Epithelial cell of proximal tubule (primary cell): ENCODE measurements around the gene PQBP1. TPM values are rescaled to one million over a fixed set of nuclear protein-coding genes. Genes with fewer than 3 reads are reported as not detected.
"Not testable (repeated sequence)": the region's sequence is repeated elsewhere in the genome, so short reads cannot be mapped to it uniquely, and the experiment has no call there.

ENCODE experiments used
- DNase-seq: peaks from one replicate; pipeline ENCODE4 v3.0.0-alpha.2; 2011; ENCODE audit warnings: low read depth
- H3K4me3 ChIP-seq: 2 replicates; pipeline ENCODE4 v1.5.1; 2011; ENCODE audit warnings: low read depth, mild to moderate bottlenecking, low read length
- total RNA-seq: library from RNA; depleted of rRNA; stranded (reverse); fragments of >200 nt; gene quantifications from 2 replicates; pipeline ENCODE4 v1.2.3, GENCODE V29; 2015
- TF ChIP-seq, protein P1 (sequence below): conservative IDR thresholded peaks from 2 replicates; pipeline ENCODE4 v1.5.1; 2012; ENCODE audit warnings: low read depth, mild to moderate bottlenecking, low read length

The PQBP1 gene, protein sequence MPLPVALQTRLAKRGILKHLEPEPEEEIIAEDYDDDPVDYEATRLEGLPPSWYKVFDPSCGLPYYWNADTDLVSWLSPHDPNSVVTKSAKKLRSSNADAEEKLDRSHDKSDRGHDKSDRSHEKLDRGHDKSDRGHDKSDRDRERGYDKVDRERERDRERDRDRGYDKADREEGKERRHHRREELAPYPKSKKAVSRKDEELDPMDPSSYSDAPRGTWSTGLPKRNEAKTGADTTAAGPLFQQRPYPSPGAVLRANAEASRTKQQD
- 84.6 and 86.0 TPM in 2 replicates for total RNA-seq

DNA sequence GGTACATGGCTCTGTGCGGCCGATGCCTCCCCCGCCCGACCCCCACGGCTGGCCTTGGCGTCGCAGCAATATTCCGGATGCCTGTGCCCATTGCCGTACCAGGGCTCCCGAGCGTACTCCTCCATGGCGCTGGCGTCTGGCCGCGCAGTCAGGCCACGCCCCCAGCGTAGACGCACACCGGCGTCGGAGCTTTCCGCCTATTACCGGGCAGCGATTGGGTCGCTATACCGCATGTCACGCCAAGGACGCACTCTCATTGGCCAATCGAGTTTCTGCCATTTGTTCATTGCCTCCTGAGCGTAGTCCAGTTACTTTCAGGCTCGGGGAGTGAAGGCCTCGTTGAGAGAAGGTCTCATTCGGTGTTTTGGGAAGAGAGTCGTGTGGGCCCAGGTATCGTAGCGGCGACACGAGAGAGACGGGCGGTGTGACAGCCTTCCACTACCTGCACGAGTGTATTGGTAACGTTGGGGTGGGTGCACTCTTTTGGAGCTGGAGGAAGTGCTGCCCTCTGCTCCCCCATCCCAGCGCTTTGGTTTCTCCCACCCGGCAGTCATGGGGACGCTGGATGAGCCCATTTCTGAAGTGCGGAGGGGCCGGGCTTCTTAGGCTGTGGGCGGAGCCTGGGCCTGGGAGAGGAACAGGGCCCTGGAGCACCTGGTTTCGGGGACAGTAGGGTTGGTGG lies at the start of gene PQBP1, which contains the start of gene TIMM17B:
PQBP1 (plus strand) TSS at position 306 of the 682 bp plus-strand sequence. CDS start 580 bp downstream, outside the sequence.
TIMM17B (minus strand) TSS at position 144 of the 682 bp plus-strand sequence; CDS start at position 125, 19 bp downstream.
- peak; percentile 76 for DNase-seq
- H3K4me3 ChIP-seq = peak within 1 kb of the TSS; percentile 85
- TF ChIP-seq, protein P1, sequence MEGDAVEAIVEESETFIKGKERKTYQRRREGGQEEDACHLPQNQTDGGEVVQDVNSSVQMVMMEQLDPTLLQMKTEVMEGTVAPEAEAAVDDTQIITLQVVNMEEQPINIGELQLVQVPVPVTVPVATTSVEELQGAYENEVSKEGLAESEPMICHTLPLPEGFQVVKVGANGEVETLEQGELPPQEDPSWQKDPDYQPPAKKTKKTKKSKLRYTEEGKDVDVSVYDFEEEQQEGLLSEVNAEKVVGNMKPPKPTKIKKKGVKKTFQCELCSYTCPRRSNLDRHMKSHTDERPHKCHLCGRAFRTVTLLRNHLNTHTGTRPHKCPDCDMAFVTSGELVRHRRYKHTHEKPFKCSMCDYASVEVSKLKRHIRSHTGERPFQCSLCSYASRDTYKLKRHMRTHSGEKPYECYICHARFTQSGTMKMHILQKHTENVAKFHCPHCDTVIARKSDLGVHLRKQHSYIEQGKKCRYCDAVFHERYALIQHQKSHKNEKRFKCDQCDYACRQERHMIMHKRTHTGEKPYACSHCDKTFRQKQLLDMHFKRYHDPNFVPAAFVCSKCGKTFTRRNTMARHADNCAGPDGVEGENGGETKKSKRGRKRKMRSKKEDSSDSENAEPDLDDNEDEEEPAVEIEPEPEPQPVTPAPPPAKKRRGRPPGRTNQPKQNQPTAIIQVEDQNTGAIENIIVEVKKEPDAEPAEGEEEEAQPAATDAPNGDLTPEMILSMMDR = no peak

DNA sequence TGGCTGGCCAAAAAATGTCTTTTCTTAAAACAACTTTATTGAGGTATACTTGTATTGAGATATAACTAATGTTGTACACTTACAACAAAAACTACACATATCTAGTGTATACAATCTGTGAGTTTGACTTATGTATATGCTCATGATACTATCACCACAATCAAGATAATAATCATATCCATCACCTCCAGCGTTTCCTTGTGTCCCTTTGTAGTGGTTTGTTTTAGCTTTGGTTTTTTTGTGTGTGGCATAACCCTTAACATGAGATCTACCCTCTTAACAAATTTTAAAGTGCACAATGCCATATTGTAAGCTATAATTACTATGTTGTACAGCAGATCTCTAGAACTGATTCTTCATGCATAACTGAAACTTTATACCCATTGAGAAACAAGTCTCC lies 48.9 kb upstream of the PQBP1 start:
- DNase-seq = no peak
- no peak overlapping the region for H3K4me3 ChIP-seq
- TF ChIP-seq, protein P1 = no peak

DNA sequence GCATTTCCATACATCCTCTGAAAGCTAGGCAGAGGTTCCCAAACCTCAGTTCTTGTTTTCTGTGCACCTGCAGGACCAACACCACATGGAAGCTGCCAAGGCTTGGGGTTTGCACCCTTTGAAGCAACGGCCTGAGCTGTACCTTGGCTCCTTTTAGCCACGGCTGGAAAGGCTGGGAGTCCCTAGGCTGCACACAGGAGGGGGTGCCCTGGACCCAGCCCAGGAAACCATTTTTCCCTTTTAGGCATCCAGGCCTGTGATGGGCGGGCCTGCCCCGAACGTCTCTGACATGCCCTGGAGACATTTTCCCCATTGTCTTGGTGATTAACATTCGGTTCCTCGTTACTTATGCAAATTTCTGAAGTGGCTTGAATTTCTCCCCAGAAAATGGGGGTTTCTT lies 44.9 kb upstream of the PQBP1 start:
- no peak for DNase-seq
- TF ChIP-seq, protein P1 = no peak
- H3K4me3 ChIP-seq = no peak overlapping the region

DNA sequence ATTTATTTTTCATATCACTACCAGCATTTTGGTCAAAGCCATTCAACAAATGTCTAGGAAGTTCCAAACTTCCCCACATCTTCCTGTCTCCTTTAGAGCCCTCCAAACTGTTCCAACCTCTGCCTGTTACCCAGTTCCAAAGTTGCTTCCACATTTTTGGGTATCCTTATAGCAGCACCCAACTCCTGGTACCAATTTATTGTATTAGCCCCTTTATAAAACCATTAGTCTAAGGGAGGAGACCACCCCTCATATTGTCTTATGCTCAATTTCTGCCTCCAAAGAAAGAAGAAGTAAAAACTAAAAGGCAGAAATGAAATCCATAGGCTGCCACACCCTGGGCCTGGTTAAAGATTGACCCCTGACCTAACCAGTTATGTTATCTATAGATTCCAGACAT lies 44.2 kb upstream of the PQBP1 start:
- not testable (repeated sequence) for H3K4me3 ChIP-seq, DNase-seq

DNA sequence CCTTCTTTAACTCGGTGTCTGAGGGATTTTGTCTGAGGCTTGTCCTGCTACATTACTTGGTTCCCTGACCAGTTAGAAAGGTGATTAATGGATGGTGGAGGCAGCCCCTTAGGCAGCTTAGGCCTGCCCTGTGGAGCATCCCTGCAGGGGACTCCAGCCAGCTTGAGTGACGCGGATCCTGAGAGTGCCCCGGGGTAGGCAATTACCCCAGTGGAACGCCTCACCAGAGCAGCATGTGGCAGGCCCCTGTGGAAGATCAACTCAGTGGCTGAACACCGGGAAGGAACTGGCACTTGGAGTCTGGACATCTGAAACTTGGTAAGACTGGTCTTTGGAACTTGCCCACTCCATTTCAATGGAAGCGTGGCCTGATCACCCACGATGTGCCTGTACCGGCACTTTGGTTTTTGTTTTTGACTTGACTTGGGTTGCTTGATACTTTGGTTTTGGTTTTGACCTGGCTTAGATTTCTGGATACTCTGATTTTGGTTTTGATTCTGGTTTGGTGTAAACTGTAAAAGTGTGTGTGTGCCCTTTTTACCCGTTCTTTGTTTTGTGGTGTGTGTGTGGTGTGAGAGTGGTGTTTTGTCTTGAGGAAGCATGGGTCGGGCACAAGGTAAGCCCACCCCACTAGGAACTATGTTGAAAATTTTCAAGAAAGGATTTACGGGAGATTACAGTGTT lies 43.5 kb upstream of the PQBP1 start:
- not testable (repeated sequence) for H3K4me3 ChIP-seq, DNase-seq

DNA sequence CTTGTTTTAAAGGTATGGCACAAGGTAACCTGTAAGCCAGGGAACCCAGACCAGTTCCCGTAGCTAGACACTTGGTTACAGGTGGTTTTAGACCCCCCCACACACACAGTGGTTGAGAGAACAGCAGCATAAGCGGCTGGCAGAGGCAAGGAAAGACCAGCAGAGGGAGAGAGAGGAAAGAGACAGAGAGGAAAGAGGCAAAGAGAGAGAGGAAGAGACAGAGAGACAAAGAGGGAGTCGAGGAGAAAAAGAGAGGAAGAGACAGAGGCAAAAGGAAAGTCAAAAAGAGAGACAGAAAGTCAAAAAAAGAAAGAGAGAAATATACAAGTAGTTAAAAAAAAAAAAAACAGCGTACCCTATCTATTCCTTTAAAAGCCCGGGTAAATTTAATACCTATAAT lies 42.8 kb upstream of the PQBP1 start:
- TF ChIP-seq, protein P1 = peak; percentile 55
- DNase-seq = no peak
- no peak overlapping the region for H3K4me3 ChIP-seq

DNA sequence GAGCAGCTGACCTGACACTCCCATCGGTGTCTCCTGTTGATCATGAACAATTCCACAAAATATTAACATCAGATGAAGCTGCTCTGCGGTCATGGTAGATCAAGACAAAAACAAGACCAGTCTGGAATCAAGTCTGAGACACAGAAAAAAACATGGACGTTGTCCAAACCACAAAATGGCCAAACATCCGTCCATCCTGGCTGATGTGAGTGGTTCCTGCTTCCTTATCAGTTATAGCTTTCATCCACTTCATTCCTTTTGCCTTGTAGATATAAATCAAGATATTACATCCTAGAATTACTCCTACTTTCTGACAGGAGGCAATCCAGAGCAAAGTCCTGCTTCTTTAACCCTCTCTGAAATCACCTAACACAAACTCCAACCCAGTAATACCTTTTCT lies 33.5 kb upstream of the PQBP1 start:
- TF ChIP-seq, protein P1 = no peak
- DNase-seq = no peak
- H3K4me3 ChIP-seq = no peak overlapping the region

DNA sequence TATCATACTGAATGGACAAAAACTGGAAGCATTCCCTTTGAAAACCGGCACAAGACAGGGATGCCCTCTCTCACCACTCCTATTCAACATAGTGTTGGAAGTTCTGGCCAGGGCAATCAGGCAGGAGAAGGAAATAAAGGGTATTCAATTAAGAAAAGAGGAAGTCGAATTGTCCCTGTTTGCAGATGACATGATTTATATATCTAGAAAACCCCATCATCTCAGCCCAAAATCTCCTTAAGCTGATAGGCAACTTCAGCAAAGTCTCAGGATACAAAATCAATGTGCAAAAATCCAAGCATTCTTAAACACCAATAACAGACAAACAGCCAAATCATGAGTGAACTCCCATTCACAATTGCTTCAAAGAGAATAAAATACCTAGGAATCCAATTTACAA lies 25.7 kb upstream of the PQBP1 start:
- not testable (repeated sequence) for H3K4me3 ChIP-seq, DNase-seq

DNA sequence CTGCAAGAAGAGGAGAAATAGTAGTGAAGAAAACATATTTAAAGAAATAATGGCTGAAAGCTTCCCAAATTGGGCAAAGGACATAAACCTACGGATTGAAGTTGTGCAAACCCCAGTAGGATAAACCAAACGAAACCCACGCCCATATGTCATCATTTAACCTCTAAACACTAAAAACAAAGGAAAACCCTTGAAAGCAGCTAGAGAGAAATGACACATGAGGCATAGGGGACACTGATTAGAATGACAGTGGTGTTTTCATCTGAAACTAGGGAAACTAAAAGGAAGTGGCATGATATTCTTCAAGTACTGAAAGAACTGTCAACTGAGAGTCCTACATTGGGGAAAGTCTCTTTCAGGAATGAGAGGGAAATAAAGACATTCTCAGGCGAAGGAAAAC lies 20.8 kb upstream of the PQBP1 start:
- DNase-seq, H3K4me3 ChIP-seq: not testable (repeated sequence)
